Measurements from ENCODE around the gene PDGFRA. TPM values are rescaled to one million over a fixed set of nuclear protein-coding genes. Genes with fewer than 3 reads are reported as not detected.
"Not testable (repeated sequence)": the region's sequence is repeated elsewhere in the genome, so short reads cannot be mapped to it uniquely, and the experiment has no call there.

Gene PDGFRA
- total and polyA plus RNA-seq, 4 donors, result 6.5 to 37.0 (median 7.6) TPM

- H3K4me1 ChIP-seq (ENCODE audit: control insufficient read depth in 4 of 4, insufficient read depth in 4 of 4, low read length in 3 of 4); DNase-seq (ENCODE audit: low spot score); H3K27me3 ChIP-seq (ENCODE audit: control insufficient read depth in 4 of 4, insufficient read depth in 4 of 4, low read length in 3 of 4); H3K9ac ChIP-seq (ENCODE audit: low read depth in 1 of 2, low read length in 2 of 2); H3K4me3 ChIP-seq (ENCODE audit: low read depth in 1 of 3, low read length in 3 of 3); H3K27ac ChIP-seq (ENCODE audit: low read depth in 1 of 2, low read length in 2 of 2); H3K36me3 ChIP-seq (ENCODE audit: control insufficient read depth in 4 of 4, insufficient read depth in 3 of 4, low read depth in 1 of 4, low read length in 3 of 4); H3K9me3 ChIP-seq (ENCODE audit: control insufficient read depth in 4 of 4, low read length in 3 of 4): not testable (repeated sequence)
Observed at GRCh38 chr4:54334769-54335168, 105.7 kb downstream of the PDGFRA start.

DNA sequence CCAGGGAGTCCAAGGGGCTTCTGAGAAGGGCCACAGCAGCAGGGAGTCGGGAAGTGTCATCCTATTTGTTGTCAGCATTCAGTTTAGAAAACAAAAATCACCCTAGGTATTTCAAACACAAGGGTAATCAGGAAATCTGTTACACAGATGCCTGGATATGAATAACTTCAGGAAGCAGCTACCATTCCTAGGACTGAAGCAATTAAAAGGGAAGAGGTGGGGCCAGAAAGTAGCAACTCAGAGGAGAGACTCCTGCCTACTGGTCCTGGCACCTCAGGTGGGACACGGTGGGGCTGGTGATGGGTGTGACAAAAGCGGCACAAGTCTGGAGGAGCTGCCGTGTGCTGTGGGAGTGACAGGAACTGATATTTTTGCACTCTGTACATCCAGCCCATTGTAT is 107.9 kb downstream of the PDGFRA start:
- H3K9me3 ChIP-seq (ENCODE audit: control insufficient read depth in 4 of 4, low read length in 3 of 4), result no peaks in the 10 kb centered on the region
- no peaks in the 10 kb centered on the region for H3K4me1 ChIP-seq (ENCODE audit: control insufficient read depth in 4 of 4, insufficient read depth in 4 of 4, low read length in 3 of 4)
- peaks cover 0 to 2% (median 0%) of the 10 kb centered on the region in 4 donors for H3K27me3 ChIP-seq (ENCODE audit: control insufficient read depth in 4 of 4, insufficient read depth in 4 of 4, low read length in 3 of 4)
- TF ChIP-seq, protein P1, sequence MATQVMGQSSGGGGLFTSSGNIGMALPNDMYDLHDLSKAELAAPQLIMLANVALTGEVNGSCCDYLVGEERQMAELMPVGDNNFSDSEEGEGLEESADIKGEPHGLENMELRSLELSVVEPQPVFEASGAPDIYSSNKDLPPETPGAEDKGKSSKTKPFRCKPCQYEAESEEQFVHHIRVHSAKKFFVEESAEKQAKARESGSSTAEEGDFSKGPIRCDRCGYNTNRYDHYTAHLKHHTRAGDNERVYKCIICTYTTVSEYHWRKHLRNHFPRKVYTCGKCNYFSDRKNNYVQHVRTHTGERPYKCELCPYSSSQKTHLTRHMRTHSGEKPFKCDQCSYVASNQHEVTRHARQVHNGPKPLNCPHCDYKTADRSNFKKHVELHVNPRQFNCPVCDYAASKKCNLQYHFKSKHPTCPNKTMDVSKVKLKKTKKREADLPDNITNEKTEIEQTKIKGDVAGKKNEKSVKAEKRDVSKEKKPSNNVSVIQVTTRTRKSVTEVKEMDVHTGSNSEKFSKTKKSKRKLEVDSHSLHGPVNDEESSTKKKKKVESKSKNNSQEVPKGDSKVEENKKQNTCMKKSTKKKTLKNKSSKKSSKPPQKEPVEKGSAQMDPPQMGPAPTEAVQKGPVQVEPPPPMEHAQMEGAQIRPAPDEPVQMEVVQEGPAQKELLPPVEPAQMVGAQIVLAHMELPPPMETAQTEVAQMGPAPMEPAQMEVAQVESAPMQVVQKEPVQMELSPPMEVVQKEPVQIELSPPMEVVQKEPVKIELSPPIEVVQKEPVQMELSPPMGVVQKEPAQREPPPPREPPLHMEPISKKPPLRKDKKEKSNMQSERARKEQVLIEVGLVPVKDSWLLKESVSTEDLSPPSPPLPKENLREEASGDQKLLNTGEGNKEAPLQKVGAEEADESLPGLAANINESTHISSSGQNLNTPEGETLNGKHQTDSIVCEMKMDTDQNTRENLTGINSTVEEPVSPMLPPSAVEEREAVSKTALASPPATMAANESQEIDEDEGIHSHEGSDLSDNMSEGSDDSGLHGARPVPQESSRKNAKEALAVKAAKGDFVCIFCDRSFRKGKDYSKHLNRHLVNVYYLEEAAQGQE (IDR thresholded peaks at IDR 0.05), result no peak
- no peak for TF ChIP-seq HNF4A (conservative IDR thresholded peaks at IDR 0.05)
- TF ChIP-seq RAD21 (IDR thresholded peaks at IDR 0.05), result no peak
- no peak for TF ChIP-seq TAF1 (conservative IDR thresholded peaks at IDR 0.05)
- TF ChIP-seq FOXA2 (IDR thresholded peaks at IDR 0.05), result no peak
- TF ChIP-seq JUND (IDR thresholded peaks at IDR 0.05), result no peak
- no peak for TF ChIP-seq MAX (IDR thresholded peaks at IDR 0.05)
- no peak for TF ChIP-seq FOXA1 (IDR thresholded peaks at IDR 0.05)
- no peak for TF ChIP-seq HNF4G (IDR thresholded peaks at IDR 0.05)
- TF ChIP-seq EGR1 (IDR thresholded peaks at IDR 0.05; ENCODE audit: low read depth in 2 of 2), result no peak
- TF ChIP-seq NR2F2 (IDR thresholded peaks at IDR 0.05), result no peak
- no peak for TF ChIP-seq ZBTB33 (IDR thresholded peaks at IDR 0.05)
- TF ChIP-seq SP1 (IDR thresholded peaks at IDR 0.05), result no peak
- no peak for TF ChIP-seq CTCF (IDR thresholded peaks at IDR 0.05; ENCODE audit: low read depth, low read length, missing input control)
- TF ChIP-seq GABPA (IDR thresholded peaks at IDR 0.05 in 1 of 2, conservative IDR thresholded peaks at IDR 0.05 in 1 of 2), result no peak
- no peak for TF ChIP-seq ATF3 (IDR thresholded peaks at IDR 0.05)
- TF ChIP-seq RXRA (IDR thresholded peaks at IDR 0.05), result no peak
- no peak for TF ChIP-seq YY1 (IDR thresholded peaks at IDR 0.05)
- DNase-seq (ENCODE audit: low spot score), result no peak
- H3K36me3 ChIP-seq (ENCODE audit: control insufficient read depth in 4 of 4, insufficient read depth in 3 of 4, low read depth in 1 of 4, low read length in 3 of 4), result no peaks in the 10 kb centered on the region
- no peak overlapping the region for H3K27ac ChIP-seq (ENCODE audit: low read depth in 1 of 2, low read length in 2 of 2)
- no peak overlapping the region for H3K4me3 ChIP-seq (ENCODE audit: low read depth in 1 of 3, low read length in 3 of 3)
- 83% methylated on average over 4 of the region's 4 CpGs for WGBS
- no peak overlapping the region for H3K9ac ChIP-seq (ENCODE audit: low read depth in 1 of 2, low read length in 2 of 2)

GRCh38 chr4:54342067-54342466 is 113.0 kb downstream of the PDGFRA start:
- H3K9ac ChIP-seq (ENCODE audit: low read depth in 1 of 2, low read length in 2 of 2); H3K4me1 ChIP-seq (ENCODE audit: control insufficient read depth in 4 of 4, insufficient read depth in 4 of 4, low read length in 3 of 4); H3K27me3 ChIP-seq (ENCODE audit: control insufficient read depth in 4 of 4, insufficient read depth in 4 of 4, low read length in 3 of 4); DNase-seq (ENCODE audit: low spot score); H3K4me3 ChIP-seq (ENCODE audit: low read depth in 1 of 3, low read length in 3 of 3); H3K36me3 ChIP-seq (ENCODE audit: control insufficient read depth in 4 of 4, insufficient read depth in 3 of 4, low read depth in 1 of 4, low read length in 3 of 4); H3K9me3 ChIP-seq (ENCODE audit: control insufficient read depth in 4 of 4, low read length in 3 of 4); H3K27ac ChIP-seq (ENCODE audit: low read depth in 1 of 2, low read length in 2 of 2): not testable (repeated sequence)
- WGBS, result 80% methylated on average over 3 of the region's 3 CpGs

Measured in liver (tissue), 9 donors.